Muscle layer of duodenum (tissue), 2 donors: Measurements from ENCODE around the gene RARA.
"Not testable (repeated sequence)": the region's sequence is repeated elsewhere in the genome, so short reads cannot be mapped to it uniquely, and the experiment has no call there.

ENCODE experiments used
- H3K27ac ChIP-seq: one replicate; pipeline ENCODE4 v1.7.0; 2013; ENCODE audit warnings: mild to moderate bottlenecking, low read length
- H3K27me3 ChIP-seq: one replicate; pipeline ENCODE4 v1.7.0; 2013; ENCODE audit warnings: low read depth, mild to moderate bottlenecking, control low read depth, low read length
- H3K36me3 ChIP-seq, 2 donors: one replicate each; pipeline ENCODE4 v1.7.0; 2013; ENCODE audit warnings: low read length in 2 of 2, control low read depth in 1 of 2, mild to moderate bottlenecking in 1 of 2; ENCODE audit not compliant: insufficient read depth in 2 of 2, control insufficient read depth in 1 of 2
- H3K4me1 ChIP-seq, 2 donors: one replicate each; pipeline ENCODE4 v1.7.0; 2013; ENCODE audit warnings: low read length in 2 of 2, mild to moderate bottlenecking in 2 of 2, control low read depth in 1 of 2, moderate library complexity in 1 of 2; ENCODE audit not compliant: insufficient read depth in 2 of 2, control insufficient read depth in 1 of 2
- H3K4me3 ChIP-seq, 2 donors: one replicate each; pipeline ENCODE4 v1.7.0; 2013; ENCODE audit warnings: low read length in 2 of 2, low read depth in 1 of 2, mild to moderate bottlenecking in 1 of 2
- H3K9me3 ChIP-seq, 2 donors: one replicate each; pipeline ENCODE4 v1.7.0; 2013; ENCODE audit warnings: low read length in 2 of 2, control low read depth in 1 of 2, mild to moderate bottlenecking in 1 of 2; ENCODE audit not compliant: control insufficient read depth in 1 of 2
- donor health status: healthy.

Gene RARA

DNA sequence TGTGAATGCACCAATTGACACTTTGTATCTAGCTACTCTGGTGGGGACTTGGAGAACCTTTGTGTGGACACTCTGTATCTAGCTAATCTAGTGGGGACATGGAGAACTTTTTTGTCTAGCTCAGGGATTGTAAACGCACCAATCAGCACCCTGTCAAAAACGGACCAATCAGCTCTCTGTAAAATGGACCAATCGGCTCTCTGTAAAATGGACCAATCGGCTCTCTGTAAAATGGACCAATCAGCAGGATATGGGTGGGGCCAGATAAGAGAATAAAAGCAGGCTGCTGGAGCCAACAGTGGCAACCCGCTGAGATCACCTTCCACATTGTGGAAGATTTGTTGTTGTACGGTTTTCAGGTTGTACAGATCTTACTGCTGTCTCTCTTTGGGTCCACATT lies 67.6 kb downstream of the RARA start:
- not testable (repeated sequence) for H3K27ac ChIP-seq, H3K4me1 ChIP-seq, H3K27me3 ChIP-seq, H3K4me3 ChIP-seq, H3K9me3 ChIP-seq, H3K36me3 ChIP-seq

DNA sequence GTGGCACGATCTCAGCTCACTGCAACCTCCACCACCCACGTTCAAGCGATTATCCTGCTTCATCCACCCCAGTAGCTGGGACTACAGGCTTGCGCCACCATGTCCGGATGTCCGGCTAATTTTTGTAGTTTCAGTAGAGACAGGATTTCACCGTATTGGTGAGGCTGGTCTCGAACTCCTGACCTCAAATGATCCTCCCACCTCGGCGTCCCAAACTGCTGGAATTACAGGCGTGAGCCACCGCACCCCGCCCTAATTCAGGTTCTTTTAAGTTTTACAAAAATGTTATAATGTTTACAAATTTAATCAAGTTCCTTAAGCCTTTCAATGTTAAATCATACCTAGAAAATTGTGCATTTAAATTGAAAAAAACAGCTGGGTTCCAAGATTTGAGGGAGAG lies 68.9 kb downstream of the RARA start:
- Histone ChIP-seq H3K27me3 (no peaks in the 10 kb centered on the region), H3K27ac (no peak overlapping the region), H3K9me3 (no peaks in the 10 kb centered on the region), H3K4me3 (no peak overlapping the region), H3K36me3 (no peaks in the 10 kb centered on the region), H3K4me1 (no peaks in the 10 kb centered on the region)

DNA sequence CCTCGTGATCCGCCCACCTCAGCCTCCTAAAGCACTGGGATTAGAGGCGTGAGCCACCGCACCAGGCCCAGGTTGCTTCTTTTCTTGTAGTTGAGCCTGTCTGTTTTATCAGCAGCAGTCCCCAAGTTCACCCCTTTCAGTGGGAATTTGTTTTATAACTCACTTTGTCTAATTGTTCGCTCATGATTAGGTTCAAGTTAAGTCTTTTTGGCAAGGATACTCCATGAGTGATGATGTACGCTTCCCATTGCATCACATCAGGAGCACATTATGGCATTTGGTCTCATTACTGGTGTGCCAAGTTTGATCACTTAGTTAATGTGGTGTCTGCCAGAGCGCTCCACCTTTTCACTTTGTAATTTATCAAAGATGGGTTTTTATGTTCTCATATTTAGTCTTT lies 70.0 kb downstream of the RARA start:
- Histone ChIP-seq H3K9me3 (no peaks in the 10 kb centered on the region), H3K27ac (no peak overlapping the region), H3K4me3 (no peak overlapping the region)

DNA sequence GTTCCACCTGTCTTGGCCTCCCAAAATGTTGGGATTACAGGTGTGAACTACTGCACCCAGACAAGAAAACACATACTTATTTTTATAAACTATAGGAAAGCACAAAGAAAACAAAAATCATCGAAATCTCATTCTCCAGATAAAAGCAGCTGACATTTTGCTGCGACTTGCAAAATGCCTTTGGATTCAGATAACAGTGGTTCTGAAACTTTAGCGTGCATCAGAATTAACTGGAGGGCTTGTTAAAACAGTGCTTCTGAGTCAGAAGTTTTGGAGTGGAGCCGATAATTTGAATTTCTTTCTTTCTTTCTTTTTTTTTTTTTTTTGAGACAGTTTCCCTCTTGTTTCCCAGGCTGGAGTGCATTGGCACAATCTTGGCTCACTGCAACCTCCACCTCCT lies 73.3 kb downstream of the RARA start:
- Histone ChIP-seq H3K4me3 (no peak overlapping the region), H3K4me1 (no peaks in the 10 kb centered on the region), H3K36me3 (no peaks in the 10 kb centered on the region), H3K27ac (no peak overlapping the region), H3K27me3 (no peaks in the 10 kb centered on the region), H3K9me3 (no peaks in the 10 kb centered on the region)

More for the DNA sequence above, 70.0 kb downstream of the RARA start:
- Histone ChIP-seq H3K27me3 (no peaks in the 10 kb centered on the region), H3K36me3 (no peaks in the 10 kb centered on the region), H3K4me1 (no peaks in the 10 kb centered on the region)

DNA sequence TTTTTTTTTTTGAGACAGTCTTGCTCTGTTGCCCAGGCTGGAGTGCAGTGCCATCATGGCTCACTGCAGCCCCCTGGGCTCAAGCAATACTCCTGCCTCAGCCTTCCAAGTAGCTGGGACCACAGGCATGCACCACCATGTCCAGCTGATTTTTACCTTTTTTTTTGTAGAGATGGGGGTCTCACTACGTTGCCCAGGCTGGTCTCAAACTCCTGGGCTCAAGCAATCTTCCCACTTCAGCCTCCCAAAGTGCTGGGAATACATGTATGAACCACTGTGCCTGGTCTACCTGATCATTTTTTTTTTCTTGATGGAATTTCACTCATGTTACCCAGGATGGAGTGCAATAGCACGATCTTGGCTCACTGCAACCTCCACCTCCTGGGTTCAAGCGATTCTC lies 77.6 kb downstream of the RARA start:
- not testable (repeated sequence) for H3K4me1 ChIP-seq, H3K27ac ChIP-seq, H3K4me3 ChIP-seq, H3K36me3 ChIP-seq, H3K27me3 ChIP-seq, H3K9me3 ChIP-seq

DNA sequence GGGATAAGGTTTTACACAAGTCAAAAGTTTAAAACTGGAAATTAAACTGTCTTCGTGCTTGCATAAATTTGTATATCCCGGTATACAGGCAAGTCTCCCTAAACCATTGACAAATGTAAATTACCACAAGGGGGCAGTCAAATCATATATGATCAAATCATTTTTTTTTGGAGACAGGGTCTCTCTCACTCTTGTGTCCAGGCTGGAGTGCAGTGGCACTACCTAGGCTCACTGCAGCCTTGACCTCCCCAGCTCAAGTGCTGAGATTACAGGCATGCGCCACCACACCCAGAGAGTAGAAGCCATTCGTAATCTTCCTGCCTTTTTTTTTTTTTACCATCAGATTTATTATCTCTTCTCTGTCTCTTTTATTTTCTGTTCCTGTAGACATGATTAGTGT lies 90.2 kb downstream of the RARA start:
- H3K27ac ChIP-seq = no peak overlapping the region
- H3K4me1 ChIP-seq = no peaks in the 10 kb centered on the region
- H3K4me3 ChIP-seq = no peak overlapping the region
- H3K36me3 ChIP-seq = no peaks in the 10 kb centered on the region
- no peaks in the 10 kb centered on the region for H3K27me3 ChIP-seq
- H3K9me3 ChIP-seq = no peaks in the 10 kb centered on the region

DNA sequence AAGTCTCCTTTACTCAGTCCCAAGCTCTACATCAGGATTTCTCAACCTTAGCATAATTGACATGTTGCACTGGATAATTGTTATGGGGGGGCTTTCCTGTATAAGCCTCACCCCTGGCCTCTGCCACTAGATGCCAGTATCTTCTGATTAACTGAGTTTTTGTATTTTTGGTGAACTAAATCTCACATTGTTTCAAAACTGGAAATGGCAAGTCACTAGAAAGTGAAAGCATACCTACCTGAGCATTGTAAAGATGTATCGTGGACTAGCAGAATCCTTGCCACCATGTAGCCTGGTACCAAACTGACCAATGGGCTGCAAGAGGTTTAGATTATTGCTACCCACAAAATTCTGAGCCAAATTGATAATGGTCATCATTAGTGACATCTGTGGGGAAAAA lies 93.7 kb downstream of the RARA start:
- Histone ChIP-seq H3K9me3 (no peaks in the 10 kb centered on the region), H3K27ac (no peak overlapping the region), H3K36me3 (no peaks in the 10 kb centered on the region), H3K4me1 (no peaks in the 10 kb centered on the region), H3K27me3 (no peaks in the 10 kb centered on the region), H3K4me3 (no peak overlapping the region)

DNA sequence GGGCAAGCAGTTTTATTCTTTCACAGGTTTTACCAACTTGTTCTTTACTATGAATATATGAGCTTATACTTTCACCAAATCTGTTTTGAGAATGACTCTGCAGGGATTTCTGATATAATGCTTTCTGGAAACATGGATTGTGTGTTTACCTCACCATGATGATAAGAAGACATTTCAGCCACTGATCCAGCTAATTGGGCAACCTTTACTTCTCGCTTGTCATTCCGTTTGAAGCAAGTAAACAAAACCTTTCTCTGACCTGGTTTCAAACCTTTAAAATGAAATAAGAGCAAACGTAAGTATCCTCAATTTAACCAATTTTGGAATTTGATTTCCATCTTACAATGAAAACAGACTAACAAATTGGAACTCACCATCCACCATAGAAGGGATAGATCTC lies 95.0 kb downstream of the RARA start:
- Histone ChIP-seq H3K27me3 (no peaks in the 10 kb centered on the region), H3K36me3 (no peaks in the 10 kb centered on the region), H3K4me3 (no peak overlapping the region), H3K9me3 (no peaks in the 10 kb centered on the region), H3K27ac (no peak overlapping the region), H3K4me1 (no peaks in the 10 kb centered on the region)
